Colonic mucosa (tissue), 4 donors: ENCODE results near the gene SCYGR1. TPM values are rescaled to one million over a fixed set of nuclear protein-coding genes. Genes with fewer than 3 reads are reported as not detected.

Experiments
- DNase-seq: peaks from one replicate; pipeline ENCODE4 v3.0.0-alpha.2; 2020
- H3K27ac ChIP-seq: fragments of 200-600 bp; one replicate; pipeline ENCODE4 v1.8.0; 2021
- H3K27me3 ChIP-seq: fragments of 200-600 bp; one replicate; pipeline ENCODE4 v1.8.0; 2021
- H3K36me3 ChIP-seq: fragments of 200-600 bp; one replicate; pipeline ENCODE4 v1.8.0; 2021
- H3K4me1 ChIP-seq: fragments of 200-600 bp; one replicate; pipeline ENCODE4 v1.8.0; 2021; ENCODE audit warnings: mild to moderate bottlenecking
- H3K4me3 ChIP-seq: fragments of 200-600 bp; one replicate; pipeline ENCODE4 v1.8.0; 2021
- H3K9ac ChIP-seq, 2 donors: one replicate each; pipeline ENCODE4 v1.7.0; 2013; ENCODE audit warnings: control low read depth in 2 of 2, low read depth in 2 of 2, low read length in 2 of 2
- H3K9me3 ChIP-seq: fragments of 200-600 bp; one replicate; pipeline ENCODE4 v1.8.0; 2021
- intact Hi-C: fragments of 100-400 bp; cut with DNase I; formaldehyde crosslinking; loops from one replicate; pipeline ENCODE4 v1.14.1; 2022
- total RNA-seq, 2 donors: library from RNA; stranded (reverse); fragmentation: NEBNext Ultra II Directional in 1 of 2; extraction: Animal tissue kit (Norgen Biotek cat#: 25700) in 1 of 2; gene quantifications; one replicate each; pipeline ENCODE4 v1.2.1, GENCODE V29; 2021
- TF ChIP-seq, protein P1 (sequence below): fragments of 200-600 bp; IDR thresholded peaks from one replicate; pipeline ENCODE4 v1.8.0; 2022; ENCODE audit warnings: antibody characterized with exemption, mild to moderate bottlenecking
- donor health status: healthy.
- donor health status: DM: no; HTN: no; CAD: no.
- donor health status: DM: no; HTN: no; CAD: no.

The SCYGR1 gene
- total RNA-seq, 2 donors from 2014 or later: not detected

GRCh38 chr2:227344231-227344630 lies 43.5 kb downstream of the SCYGR1 start:
- no peaks in the 10 kb centered on the region for H3K4me1 ChIP-seq
- no peak overlapping the region for H3K9ac ChIP-seq
- no peaks in the 10 kb centered on the region for H3K36me3 ChIP-seq
- intact Hi-C loops: no loop called here
- H3K4me3 ChIP-seq: no peak overlapping the region
- no peaks in the 10 kb centered on the region for H3K27me3 ChIP-seq
- no peak for DNase-seq
- H3K27ac ChIP-seq: no peak overlapping the region
- TF ChIP-seq, protein P1, sequence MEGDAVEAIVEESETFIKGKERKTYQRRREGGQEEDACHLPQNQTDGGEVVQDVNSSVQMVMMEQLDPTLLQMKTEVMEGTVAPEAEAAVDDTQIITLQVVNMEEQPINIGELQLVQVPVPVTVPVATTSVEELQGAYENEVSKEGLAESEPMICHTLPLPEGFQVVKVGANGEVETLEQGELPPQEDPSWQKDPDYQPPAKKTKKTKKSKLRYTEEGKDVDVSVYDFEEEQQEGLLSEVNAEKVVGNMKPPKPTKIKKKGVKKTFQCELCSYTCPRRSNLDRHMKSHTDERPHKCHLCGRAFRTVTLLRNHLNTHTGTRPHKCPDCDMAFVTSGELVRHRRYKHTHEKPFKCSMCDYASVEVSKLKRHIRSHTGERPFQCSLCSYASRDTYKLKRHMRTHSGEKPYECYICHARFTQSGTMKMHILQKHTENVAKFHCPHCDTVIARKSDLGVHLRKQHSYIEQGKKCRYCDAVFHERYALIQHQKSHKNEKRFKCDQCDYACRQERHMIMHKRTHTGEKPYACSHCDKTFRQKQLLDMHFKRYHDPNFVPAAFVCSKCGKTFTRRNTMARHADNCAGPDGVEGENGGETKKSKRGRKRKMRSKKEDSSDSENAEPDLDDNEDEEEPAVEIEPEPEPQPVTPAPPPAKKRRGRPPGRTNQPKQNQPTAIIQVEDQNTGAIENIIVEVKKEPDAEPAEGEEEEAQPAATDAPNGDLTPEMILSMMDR: no peak
- H3K9me3 ChIP-seq: no peaks in the 10 kb centered on the region

DNA sequence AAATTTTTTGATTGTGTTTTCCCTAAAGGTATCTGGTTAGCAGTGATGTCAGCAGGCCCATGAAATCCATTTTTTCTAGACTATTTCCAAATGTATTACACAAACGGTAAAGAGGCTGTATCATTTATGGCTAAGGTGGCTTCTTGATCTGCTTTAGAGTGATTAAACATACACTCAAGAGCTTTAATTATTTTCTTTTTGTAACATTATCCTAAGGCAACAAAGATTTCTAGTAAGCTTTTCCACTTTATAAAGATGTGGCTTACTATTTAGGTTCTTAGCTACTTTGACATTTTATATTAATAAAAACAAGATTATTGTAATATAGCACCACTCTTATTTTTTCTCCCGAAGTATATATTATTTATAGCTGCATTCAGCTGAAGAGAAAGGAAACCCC lies 46.2 kb downstream of the SCYGR1 start:
- TF ChIP-seq, protein P1: no peak
- DNase-seq: no peak
- Histone ChIP-seq H3K4me3 (no peak overlapping the region), H3K36me3 (no peaks in the 10 kb centered on the region), H3K27me3 (no peaks in the 10 kb centered on the region), H3K27ac (no peak overlapping the region), H3K4me1 (no peaks in the 10 kb centered on the region), H3K9me3 (no peaks in the 10 kb centered on the region), H3K9ac (no peak overlapping the region)
- intact Hi-C loops: no loop called here

DNA sequence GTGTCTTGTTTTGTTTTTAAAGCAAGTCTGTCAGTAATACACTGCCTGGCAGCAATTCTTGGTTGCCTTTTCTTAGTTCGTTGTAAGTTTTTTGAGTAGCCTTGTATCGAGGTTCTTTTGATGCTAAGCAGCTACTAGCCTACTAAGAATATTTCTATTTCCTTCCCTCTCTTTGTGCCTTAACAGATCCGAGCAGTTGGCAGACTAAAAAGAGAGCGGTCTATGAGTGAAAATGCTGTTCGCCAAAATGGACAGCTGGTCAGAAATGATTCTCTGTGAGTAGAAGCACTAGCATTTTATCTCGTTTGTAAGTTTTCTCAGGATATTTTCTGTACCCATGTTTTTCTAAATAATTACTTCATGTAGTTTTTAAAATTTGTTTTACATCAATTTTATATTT lies 47.6 kb downstream of the SCYGR1 start:
- Histone ChIP-seq H3K9me3 (no peaks in the 10 kb centered on the region), H3K4me3 (no peak overlapping the region), H3K27ac (no peak overlapping the region), H3K36me3 (no peaks in the 10 kb centered on the region), H3K27me3 (no peaks in the 10 kb centered on the region), H3K4me1 (no peaks in the 10 kb centered on the region), H3K9ac (no peak overlapping the region)
- TF ChIP-seq, protein P1: no peak
- DNase-seq: no peak
- intact Hi-C loops: no loop called here

- no peak for DNase-seq
- Histone ChIP-seq H3K27ac (no peak overlapping the region), H3K4me3 (no peak overlapping the region), H3K4me1 (no peaks in the 10 kb centered on the region), H3K9me3 (no peaks in the 10 kb centered on the region), H3K9ac (no peak overlapping the region), H3K27me3 (no peaks in the 10 kb centered on the region), H3K36me3 (no peaks in the 10 kb centered on the region)
- intact Hi-C loops: no loop called here
- TF ChIP-seq, protein P1: no peak
Measured at GRCh38 chr2:227339098-227339599, 48.6 kb downstream of the SCYGR1 start.

Other genes starting within 250 kb of the SCYGR1 start
- gene COL4A4, start 223.7 kb downstream of the SCYGR1 start, total RNA-seq: under 1 TPM; 0.40 to 0.93 TPM
- under 1 TPM; 0.30 to 0.42 TPM for gene COL4A3, start 223.3 kb downstream of the SCYGR1 start, total RNA-seq
- gene MFF, start 62.7 kb downstream of the SCYGR1 start, total RNA-seq: 10 to 100 TPM; 72.2 to 79.1 TPM
- gene TM4SF20, start 8.6 kb downstream of the SCYGR1 start, total RNA-seq: 10 to 100 TPM in 1 of 2 donors, 1 to 10 TPM in 1; 4.2 to 34.9 TPM
- gene AGFG1, start 84.2 kb upstream of the SCYGR1 start, total RNA-seq: 100 to 1,000 TPM in 1 of 2 donors, 10 to 100 TPM in 1; 83.3 to 101 TPM
- gene SCYGR2, start 210.9 kb upstream of the SCYGR1 start, total RNA-seq: not detected
- gene SCYGR3, start 226.9 kb upstream of the SCYGR1 start, total RNA-seq: not detected
- not detected for gene SCYGR4, start 229.5 kb upstream of the SCYGR1 start, total RNA-seq